Right ventricle myocardium inferior (tissue), 1 donor: ENCODE data around the gene N4BP2L2. TPM values are rescaled to one million over a fixed set of nuclear protein-coding genes. Genes with fewer than 3 reads are reported as not detected.
A peak's percentile ranks its signal among the peaks of the same experiment; 100 is the strongest.

Experiments used
- ATAC-seq: fragments of 200-7000 bp; cut with Tn5 transposase; one replicate; pipeline ENCODE4 v1.9.1; 2020; ENCODE audit warnings: mild to moderate bottlenecking, moderate library complexity
- DNase-seq: peaks from one replicate; pipeline ENCODE4 v3.0.0; 2021; ENCODE audit errors: missing footprints
- intact Hi-C: fragments of 100-400 bp; cut with DNase I; formaldehyde crosslinking; loops from one replicate; pipeline ENCODE4 v1.11.0; 2022
- total RNA-seq: library from RNA; stranded (reverse); fragmentation: NEBNext Ultra II Directional; extraction: Animal tissue kit (Norgen Biotek cat#: 25700); gene quantifications from one replicate; pipeline ENCODE4 v1.2.1, GENCODE V29; 2021
- donor health status: DM: no; HTN: yes; CAD: no; lungs with severe emphysema.

Gene N4BP2L2
- total RNA-seq, 1 donor from 2014 or later = 115 TPM

- ATAC-seq (peak; percentile 94), DNase-seq (peak; percentile 73)
- intact Hi-C loops = no loop called here
Observed at GRCh38 chr13:32409561-32410421, 128.8 kb downstream of the N4BP2L2 start.

- DNase-seq = no peak
- intact Hi-C loops = no loop called here
- ATAC-seq = no peak
Observed at GRCh38 chr13:32409001-32409313, 129.6 kb downstream of the N4BP2L2 start.

GRCh38 chr13:32408296-32409000, 130.1 kb downstream of the N4BP2L2 start:
- DNase-seq (no peak), ATAC-seq (no peak)
- intact Hi-C loops = no loop called here

- intact Hi-C loops = no loop called here
- no peak for ATAC-seq
- no peak for DNase-seq
Observed at GRCh38 chr13:32407854-32408253, 130.7 kb downstream of the N4BP2L2 start.

- DNase-seq (no peak), ATAC-seq (no peak)
- intact Hi-C loops = no loop called here
Observed at GRCh38 chr13:32403108-32403507, 135.5 kb downstream of the N4BP2L2 start.

GRCh38 chr13:32391101-32391619, 147.4 kb downstream of the N4BP2L2 start:
- ATAC-seq (no peak), DNase-seq (no peak)
- intact Hi-C loops = no loop called here

- ATAC-seq = no peak
- intact Hi-C loops = no loop called here
- DNase-seq = no peak
Observed at GRCh38 chr13:32390484-32390883, 148.1 kb downstream of the N4BP2L2 start.

GRCh38 chr13:32390048-32390447, 148.5 kb downstream of the N4BP2L2 start:
- intact Hi-C loops = no loop called here
- no peak for ATAC-seq
- DNase-seq = no peak

GRCh38 chr13:32385410-32385809, 153.2 kb downstream of the N4BP2L2 start:
- ATAC-seq = no peak
- DNase-seq = no peak
- intact Hi-C loops = no loop called here

- ATAC-seq (no peak), DNase-seq (no peak)
- intact Hi-C loops = loop anchor here (5.0 kb wide), 2 partner anchors 153 to 198 kb away; partner anchors contain the start of gene N4BP2L2
Observed at GRCh38 chr13:32384702-32385101, 153.9 kb downstream of the N4BP2L2 start.

- intact Hi-C loops = loop anchor here (5.0 kb wide), 2 partner anchors 153 to 198 kb away; partner anchors contain the start of gene N4BP2L2
- ATAC-seq (no peak), DNase-seq (no peak)
Observed at GRCh38 chr13:32383836-32384618, 154.6 kb downstream of the N4BP2L2 start.

Other genes starting within 250 kb of the N4BP2L2 start
- gene ZAR1L, start 223.4 kb downstream of the N4BP2L2 start, total RNA-seq = not detected
- 0.87 TPM for gene BRCA2, start 223.3 kb downstream of the N4BP2L2 start, total RNA-seq
- gene N4BP2L1, start 110.7 kb downstream of the N4BP2L2 start, total RNA-seq = 4.7 TPM
- 25.1 TPM for gene PDS5B, start 47.7 kb upstream of the N4BP2L2 start, total RNA-seq